IMR-90 (cell line): ENCODE measurements around the gene SLC25A30. TPM values are rescaled to one million over a fixed set of nuclear protein-coding genes. Genes with fewer than 3 reads are reported as not detected.

Source experiments
- ATAC-seq: fragments of 200-7000 bp; cut with Tn5 transposase; 2 replicates; pipeline ENCODE4 v1.9.1; 2020; ENCODE audit warnings: low read depth, mild to moderate bottlenecking, moderate library complexity
- BruUV-seq: library from RNA; stranded (reverse); fragments of 400-500 nt; replicated peaks from 2 replicates; lab custom pipeline; 2021; lab: Mats Ljungman, UMichigan
- CTCF ChIA-PET: fragments of 300-600 bp; formaldehyde crosslinking; extraction: SDS; loops from one replicate; lab custom pipeline; 2021; ENCODE audit warnings: antibody characterized with exemption; lab: Yijun Ruan, JAX
- POLR2A ChIA-PET: fragments of 300-600 bp; sonication (Branson Sonifier 250); formaldehyde crosslinking; loops from one replicate; lab custom pipeline; 2022; ENCODE audit warnings: antibody characterized with exemption; ENCODE audit not compliant: unreplicated experiment; lab: Charles Lee
- DNase-seq: peaks from one replicate; pipeline ENCODE4 v3.0.0; 2013
- H2AFZ ChIP-seq: replicated peaks from 2 replicates; pipeline ENCODE3; 2013; ENCODE audit warnings: low read length, mild to moderate bottlenecking; ENCODE audit not compliant: poor library complexity
- H2AK5ac ChIP-seq: 2 replicates; pipeline ENCODE4 v1.6.1; 2013; ENCODE audit warnings: low read depth, low read length, inconsistent platforms
- H2AK9ac ChIP-seq: replicated peaks from 2 replicates; pipeline ENCODE3; 2013; ENCODE audit warnings: mild to moderate bottlenecking, low read depth, low read length, moderate library complexity; ENCODE audit not compliant: poor library complexity
- H2BK120ac ChIP-seq: 2 replicates; pipeline ENCODE4 v1.6.1; 2013; ENCODE audit warnings: low read depth, low read length, inconsistent platforms
- H2BK15ac ChIP-seq: 3 replicates; pipeline ENCODE4 v1.6.1; 2013; ENCODE audit warnings: low read depth, low read length, inconsistent platforms
- H2BK20ac ChIP-seq: 2 replicates; pipeline ENCODE4 v1.6.1; 2013; ENCODE audit warnings: low read depth, mild to moderate bottlenecking, inconsistent platforms, low read length, moderate library complexity
- H2BK5ac ChIP-seq: 2 replicates; pipeline ENCODE4 v1.6.1; 2013; ENCODE audit warnings: mild to moderate bottlenecking, low read depth, low read length, inconsistent platforms; ENCODE audit not compliant: poor library complexity, severe bottlenecking
- H3K14ac ChIP-seq: replicated peaks from 2 replicates; pipeline ENCODE4 v1.6.1; 2013; ENCODE audit warnings: low read depth, low read length, inconsistent platforms
- H3K18ac ChIP-seq: 2 replicates; pipeline ENCODE4 v1.6.1; 2013; ENCODE audit warnings: low read depth, low read length, control low read depth
- H3K23ac ChIP-seq: 2 replicates; pipeline ENCODE4 v1.6.1; 2013; ENCODE audit warnings: low read depth, low read length, inconsistent platforms
- H3K27ac ChIP-seq: 2 replicates; pipeline ENCODE4 v1.5.1; 2013; ENCODE audit warnings: mild to moderate bottlenecking, control low read depth, low read length; ENCODE audit not compliant: insufficient read depth
- H3K27me3 ChIP-seq: 2 replicates; pipeline ENCODE4 v1.6.1; 2013; ENCODE audit warnings: low read length; ENCODE audit not compliant: control insufficient read depth, insufficient read depth
- H3K36me3 ChIP-seq: 2 replicates; pipeline ENCODE4 v1.6.1; 2013; ENCODE audit warnings: low read length, mixed read lengths; ENCODE audit not compliant: control insufficient read depth, insufficient read depth
- H3K4ac ChIP-seq: 2 replicates; pipeline ENCODE4 v1.6.1; 2013; ENCODE audit warnings: low read depth, low read length, inconsistent platforms
- H3K4me1 ChIP-seq: 2 replicates; pipeline ENCODE4 v1.6.1; 2013; ENCODE audit warnings: low read length, mixed read lengths; ENCODE audit not compliant: control insufficient read depth, insufficient read depth
- H3K4me2 ChIP-seq: 2 replicates; pipeline ENCODE4 v1.6.1; 2013; ENCODE audit warnings: low read depth, mild to moderate bottlenecking, control low read depth, low read length, moderate library complexity
- H3K4me3 ChIP-seq: 2 replicates; pipeline ENCODE4 v1.5.1; 2013; ENCODE audit warnings: low read depth, mild to moderate bottlenecking, control low read depth, low read length, moderate library complexity; ENCODE audit not compliant: insufficient read depth
- H3K56ac ChIP-seq: 2 replicates; pipeline ENCODE4 v1.6.1; 2013; ENCODE audit warnings: low read length, inconsistent platforms; ENCODE audit not compliant: insufficient read depth; ENCODE audit errors: extremely low read depth
- H3K79me1 ChIP-seq, 2 experiments: 2 replicates each; pipeline ENCODE4 v1.6.1; 2013; ENCODE audit warnings: low read length in 2 of 2, inconsistent platforms in 1 of 2, low read depth in 1 of 2
- H3K9ac ChIP-seq: 2 replicates; pipeline ENCODE4 v1.6.1; 2013; ENCODE audit warnings: low read depth, low read length, control low read depth
- H3K9me1 ChIP-seq: 2 replicates; pipeline ENCODE4 v1.6.1; 2013; ENCODE audit warnings: low read length, inconsistent platforms; ENCODE audit not compliant: insufficient read depth
- H3K9me3 ChIP-seq: 2 replicates; pipeline ENCODE4 v1.6.1; 2013; ENCODE audit warnings: low read length; ENCODE audit not compliant: control insufficient read depth, insufficient read depth
- H4K20me1 ChIP-seq: 2 replicates; pipeline ENCODE4 v1.6.1; 2013; ENCODE audit warnings: low read length, inconsistent platforms; ENCODE audit not compliant: insufficient read depth
- H4K5ac ChIP-seq: 2 replicates; pipeline ENCODE4 v1.6.1; 2013; ENCODE audit warnings: mild to moderate bottlenecking, low read depth, low read length, control low read depth
- H4K8ac ChIP-seq, 2 experiments: 2 replicates each; pipeline ENCODE4 v1.6.1; 2013; ENCODE audit warnings: low read depth in 2 of 2, low read length in 2 of 2, control low read depth in 1 of 2, inconsistent platforms in 1 of 2
- H4K91ac ChIP-seq: 2 replicates; pipeline ENCODE4 v1.6.1; 2013; ENCODE audit warnings: low read depth, low read length, inconsistent platforms; ENCODE audit not compliant: insufficient read depth
- BHLHE40 ChIP-seq: fragments of 150-350 bp; IDR thresholded peaks from 2 replicates; pipeline ENCODE4 v1.6.1; 2016; ENCODE audit warnings: mild to moderate bottlenecking, low read depth, low read length
- CEBPB ChIP-seq: IDR thresholded peaks from 2 replicates; pipeline ENCODE4 v1.6.1; 2012; ENCODE audit warnings: low read depth, low read length, improper control_type of control experiment
- CHD1 ChIP-seq: IDR thresholded peaks from 2 replicates; pipeline ENCODE4 v1.6.1; 2012; ENCODE audit warnings: low read depth, low read length, improper control_type of control experiment
- CTCF ChIP-seq: conservative IDR thresholded peaks from 2 replicates; pipeline ENCODE4 v1.5.1; 2012; ENCODE audit warnings: mild to moderate bottlenecking, low read depth, low read length, improper control_type of control experiment
- ELK1 ChIP-seq: fragments of 150-350 bp; IDR thresholded peaks from 2 replicates; pipeline ENCODE4 v1.6.1; 2016; ENCODE audit warnings: low read depth, mild to moderate bottlenecking, low read length, moderate library complexity, borderline replicate concordance
- FOS ChIP-seq: fragments of 150-350 bp; IDR thresholded peaks from 2 replicates; pipeline ENCODE4 v1.6.1; 2016; ENCODE audit warnings: low read depth, low read length
- MAFK ChIP-seq: IDR thresholded peaks from 2 replicates; pipeline ENCODE4 v1.6.1; 2012; ENCODE audit warnings: low read depth, low read length, improper control_type of control experiment
- MAZ ChIP-seq: IDR thresholded peaks from 2 replicates; pipeline ENCODE4 v1.6.1; 2012; ENCODE audit warnings: low read depth, mild to moderate bottlenecking, low read length, improper control_type of control experiment, moderate library complexity, borderline replicate concordance
- MXI1 ChIP-seq: IDR thresholded peaks from 2 replicates; pipeline ENCODE4 v1.6.1; 2012; ENCODE audit warnings: low read depth, mild to moderate bottlenecking, low read length, moderate library complexity, borderline replicate concordance
- NFE2L2 ChIP-seq: fragments of 150-350 bp; IDR thresholded peaks from 2 replicates; pipeline ENCODE4 v1.6.1; 2016; ENCODE audit warnings: low read depth, mild to moderate bottlenecking, low read length
- POLR2A ChIP-seq: IDR thresholded peaks from 2 replicates; pipeline ENCODE4 v1.6.1; 2012; ENCODE audit warnings: mild to moderate bottlenecking, low read depth, low read length
- RAD21 ChIP-seq: IDR thresholded peaks from 2 replicates; pipeline ENCODE4 v1.6.1; 2012; ENCODE audit warnings: low read length, improper control_type of control experiment
- RCOR1 ChIP-seq: IDR thresholded peaks from 2 replicates; pipeline ENCODE4 v1.6.1; 2012; ENCODE audit warnings: mild to moderate bottlenecking, low read length, improper control_type of control experiment; ENCODE audit not compliant: insufficient replicate concordance
- RFX5 ChIP-seq: IDR thresholded peaks from 2 replicates; pipeline ENCODE4 v1.8.0; 2012; ENCODE audit warnings: low read depth, mild to moderate bottlenecking, low read length, moderate library complexity
- SMC3 ChIP-seq: fragments of 150-350 bp; IDR thresholded peaks from 2 replicates; pipeline ENCODE4 v1.6.1; 2016; ENCODE audit warnings: low read depth, mild to moderate bottlenecking, antibody characterized with exemption, low read length, moderate library complexity
- USF2 ChIP-seq: fragments of 150-350 bp; IDR thresholded peaks from 2 replicates; pipeline ENCODE4 v1.6.1; 2017; ENCODE audit warnings: mild to moderate bottlenecking, antibody characterized with exemption, low read length, low read depth
- WGBS, 2 experiments: methylation state at CpG; one replicate each; pipeline versions ENCODE4 v1.1.5 to v1.1.7; 2013; ENCODE audit warnings: missing lambda C conversion rate in 2 of 2; ENCODE audit not compliant: insufficient read length in 1 of 2; ENCODE audit errors: extremely low coverage in 2 of 2; 5-methylcytosine and 5-hydroxymethylcytosine counted together
- dilution Hi-C: fragments of 300-500 bp; cut with HindIII; formaldehyde crosslinking; loops from one replicate; pipeline ENCODE4 v1.14.3; 2018; ENCODE audit warnings: low sequenced_read_pairs; ENCODE audit not compliant: unreplicated experiment
- in situ Hi-C: fragments of 300-500 bp; cut with MboI; formaldehyde crosslinking; loops from 3 replicates; pipeline ENCODE4 v1.14.3; 2019; ENCODE audit warnings: low sequenced_read_pairs, inconsistent platforms, mixed read lengths
- intact Hi-C: fragments of 100-400 bp; cut with micrococcal nuclease; formaldehyde crosslinking; loops from 2 replicates; pipeline ENCODE4 v1.10.0; 2022
- polyA plus RNA-seq, 3 experiments: library from polyadenylated mRNA; depleted of rRNA; stranded (reverse); fragments of >200 nt; gene quantifications; 2 replicates each; pipeline ENCODE4 v1.2.3, GENCODE V29; 2012; ENCODE audit warnings: low replicate concordance in 1 of 3
- total RNA-seq: library from RNA; depleted of rRNA; stranded (reverse); fragments of >200 nt; gene quantifications from 2 replicates; pipeline ENCODE4 v1.2.3, GENCODE V29; 2012

The SLC25A30 gene
- total and polyA plus RNA-seq, 2 of the 4 experiments (the other 2 are of a cell fraction): 9.9 to 19.4 TPM

DNA sequence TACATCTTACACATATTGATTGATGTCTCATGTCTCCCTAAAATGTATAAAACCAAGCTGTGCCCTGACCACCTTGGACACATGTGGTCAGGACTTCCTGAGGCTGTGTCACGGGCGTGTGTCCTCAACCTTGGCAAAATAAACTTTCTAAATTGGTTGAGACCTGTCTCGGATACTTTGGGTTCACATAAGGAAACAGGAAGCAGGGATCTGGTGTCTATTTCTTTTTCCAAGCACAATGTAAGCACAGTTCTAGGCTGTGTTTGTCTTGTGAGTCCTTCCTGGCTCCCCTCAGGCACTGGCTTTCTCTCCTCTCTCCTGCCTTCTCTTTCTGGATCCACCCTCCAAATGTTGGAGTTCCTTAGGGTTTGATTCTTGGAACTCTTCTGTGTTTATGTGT is 49.6 kb downstream of the SLC25A30 start:
- Histone ChIP-seq H3K4ac (no peak overlapping the region), H2BK5ac (no peak overlapping the region), H4K20me1 (no peaks in the 10 kb centered on the region), H3K4me2 (no peak overlapping the region), H2AK5ac (peak overlapping the region; percentile 7; the same call in 1 of the 2 replicates), H3K9me1 (peaks cover 6% of the 10 kb centered on the region), H3K9ac (no peak overlapping the region), H3K9me3 (no peaks in the 10 kb centered on the region), H3K23ac (no peak overlapping the region), H2AFZ (no peak overlapping the region), H2BK120ac (no peak overlapping the region), H3K79me1 (peaks cover 2 to 19% of the 10 kb centered on the region in 2 experiments; a peak in 1 of 4 replicates), H3K18ac (no peak overlapping the region), H3K14ac (peak overlapping the region; percentile 10; the same call in 1 of the 2 replicates), H2BK15ac (no peak overlapping the region), H2AK9ac (no peak overlapping the region), H2BK20ac (no peak overlapping the region), H4K5ac (no peak overlapping the region), H4K8ac (no peak overlapping the region), H3K4me3 (no peak overlapping the region), H4K91ac (no peak overlapping the region), H3K4me1 (peaks cover 12% of the 10 kb centered on the region), H3K56ac (no peak overlapping the region), H3K36me3 (peaks cover 3% of the 10 kb centered on the region; the same call in 1 of the 2 replicates), H3K27me3 (no peaks in the 10 kb centered on the region), H3K27ac (no peak overlapping the region)
- ChIA-PET CTCF (no interaction called here), POLR2A (no interaction called here)
- in situ Hi-C loops: loop anchor here (25.0 kb wide), 1 partner anchor 619 kb away; no protein-coding TSS in a partner anchor
- no peak for TF ChIP-seq BHLHE40
- no peak for TF ChIP-seq USF2
- TF ChIP-seq SMC3: no peak
- TF ChIP-seq POLR2A: no peak
- no peak for TF ChIP-seq CHD1
- no peak for TF ChIP-seq RAD21
- TF ChIP-seq CTCF: no peak
- TF ChIP-seq MXI1: no peak
- no peak for TF ChIP-seq ELK1
- no peak for TF ChIP-seq MAZ
- no peak for TF ChIP-seq RCOR1
- no peak for TF ChIP-seq MAFK
- no peak for TF ChIP-seq NFE2L2
- TF ChIP-seq RFX5: no peak
- TF ChIP-seq FOS: no peak
- TF ChIP-seq CEBPB: no peak
- DNase-seq (peak; percentile 15), ATAC-seq (no peak)
- intact Hi-C loops: no loop called here
- dilution Hi-C loops: no loop called here
- BruUV-seq: no TSS peak
- WGBS, 2 experiments: no CpG with 5 or more reads among the region's 3 CpGs
